HEK293T (cell line): ENCODE measurements around the gene FCGR1A.
"Not testable (repeated sequence)": the region's sequence is repeated elsewhere in the genome, so short reads cannot be mapped to it uniquely, and the experiment has no call there.

Experiments
- FOXA1 ChIP-seq: fragments of 450-650 bp; IDR thresholded peaks from 2 replicates; pipeline ENCODE4 v1.6.1; 2016; ENCODE audit warnings: mild to moderate bottlenecking
- FOXK2 ChIP-seq: fragments of 450-650 bp; IDR thresholded peaks from 2 replicates; pipeline ENCODE4 v1.6.1; 2016; ENCODE audit warnings: mild to moderate bottlenecking
- FOXM1 ChIP-seq: fragments of 450-650 bp; IDR thresholded peaks from 2 replicates; pipeline ENCODE4 v1.6.1; 2017; ENCODE audit warnings: mild to moderate bottlenecking, borderline replicate concordance
- PKNOX1 ChIP-seq: fragments of 450-650 bp; IDR thresholded peaks from 2 replicates; pipeline ENCODE4 v1.6.1; 2016
- SP1 ChIP-seq: fragments of 450-650 bp; IDR thresholded peaks from 2 replicates; pipeline ENCODE4 v1.6.1; 2017
- TARDBP ChIP-seq: fragments of 450-650 bp; IDR thresholded peaks from 2 replicates; pipeline ENCODE4 v1.6.1; 2016

- not testable (repeated sequence) for TF ChIP-seq SP1, FOXK2, FOXM1, TARDBP, PKNOX1, FOXA1
Measured at GRCh38 chr1:149783868-149784267, 1.4 kb downstream of the FCGR1A start.
